Measurements from ENCODE around the gene METTL3.

GRCh38 chr14:21534576-21534975 lies 23.4 kb upstream of the METTL3 start:
- TF ChIP-seq, protein P1, sequence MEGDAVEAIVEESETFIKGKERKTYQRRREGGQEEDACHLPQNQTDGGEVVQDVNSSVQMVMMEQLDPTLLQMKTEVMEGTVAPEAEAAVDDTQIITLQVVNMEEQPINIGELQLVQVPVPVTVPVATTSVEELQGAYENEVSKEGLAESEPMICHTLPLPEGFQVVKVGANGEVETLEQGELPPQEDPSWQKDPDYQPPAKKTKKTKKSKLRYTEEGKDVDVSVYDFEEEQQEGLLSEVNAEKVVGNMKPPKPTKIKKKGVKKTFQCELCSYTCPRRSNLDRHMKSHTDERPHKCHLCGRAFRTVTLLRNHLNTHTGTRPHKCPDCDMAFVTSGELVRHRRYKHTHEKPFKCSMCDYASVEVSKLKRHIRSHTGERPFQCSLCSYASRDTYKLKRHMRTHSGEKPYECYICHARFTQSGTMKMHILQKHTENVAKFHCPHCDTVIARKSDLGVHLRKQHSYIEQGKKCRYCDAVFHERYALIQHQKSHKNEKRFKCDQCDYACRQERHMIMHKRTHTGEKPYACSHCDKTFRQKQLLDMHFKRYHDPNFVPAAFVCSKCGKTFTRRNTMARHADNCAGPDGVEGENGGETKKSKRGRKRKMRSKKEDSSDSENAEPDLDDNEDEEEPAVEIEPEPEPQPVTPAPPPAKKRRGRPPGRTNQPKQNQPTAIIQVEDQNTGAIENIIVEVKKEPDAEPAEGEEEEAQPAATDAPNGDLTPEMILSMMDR (IDR thresholded peaks at IDR 0.05 in 4 of 5, conservative IDR thresholded peaks at IDR 0.05 in 1 of 5) = no peak
- TF ChIP-seq POLR2A (IDR thresholded peaks at IDR 0.05) = no peak

All from gastrocnemius medialis (tissue), 4 donors.